ENCODE measurements around the gene NSMCE1.

The NSMCE1 gene

DNA sequence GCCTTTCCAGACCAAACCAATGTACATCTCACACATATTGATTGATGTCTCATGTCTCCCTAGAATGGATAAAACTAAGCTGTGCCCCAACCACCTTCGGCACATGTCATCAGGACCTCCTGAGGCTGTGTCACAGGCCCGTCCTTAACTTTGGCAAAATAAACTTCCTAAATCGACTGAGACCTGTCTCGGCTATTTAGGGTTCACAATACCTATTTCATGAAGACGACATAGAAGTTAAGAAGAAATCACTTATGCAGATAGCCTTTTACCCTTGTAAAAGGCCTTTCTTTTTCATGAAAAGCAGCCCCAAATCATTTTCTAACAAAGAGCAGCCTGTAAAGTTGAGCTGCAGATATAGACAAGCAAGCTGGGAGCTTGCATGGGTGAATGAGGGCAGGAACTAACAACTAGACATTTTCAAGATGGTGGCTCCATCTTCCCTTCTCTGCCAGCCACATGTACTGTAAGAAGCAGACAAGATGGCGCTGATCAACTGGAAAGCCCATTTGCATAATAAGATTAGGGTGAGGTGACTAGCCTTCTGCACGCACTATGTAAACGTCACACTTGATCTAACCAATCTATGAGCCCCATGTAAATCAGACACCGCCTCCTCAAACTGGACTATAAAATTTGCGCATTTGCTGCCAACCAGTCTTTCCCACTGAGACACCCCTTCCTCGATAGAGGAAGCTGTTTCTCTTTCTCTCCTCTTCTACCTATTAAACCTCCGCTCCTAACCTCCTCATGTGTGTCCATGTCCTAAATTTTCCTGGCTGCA is 69.9 kb downstream of the NSMCE1 start:
- H3K9me3 Mint-ChIP-seq, result peaks cover 11 to 33% of the 10 kb centered on the region in 2 donors
- H3K27ac Mint-ChIP-seq, result peak overlapping the region in 1 of 2 donors; percentile 44
- no peak overlapping the region for H3K4me3 Mint-ChIP-seq
- H3K27me3 Mint-ChIP-seq, result no peaks in the 10 kb centered on the region
- no peak for ATAC-seq
- DNase-seq, result no peak
- peaks cover 86% of the 10 kb centered on the region for H3K4me1 Mint-ChIP-seq

DNA sequence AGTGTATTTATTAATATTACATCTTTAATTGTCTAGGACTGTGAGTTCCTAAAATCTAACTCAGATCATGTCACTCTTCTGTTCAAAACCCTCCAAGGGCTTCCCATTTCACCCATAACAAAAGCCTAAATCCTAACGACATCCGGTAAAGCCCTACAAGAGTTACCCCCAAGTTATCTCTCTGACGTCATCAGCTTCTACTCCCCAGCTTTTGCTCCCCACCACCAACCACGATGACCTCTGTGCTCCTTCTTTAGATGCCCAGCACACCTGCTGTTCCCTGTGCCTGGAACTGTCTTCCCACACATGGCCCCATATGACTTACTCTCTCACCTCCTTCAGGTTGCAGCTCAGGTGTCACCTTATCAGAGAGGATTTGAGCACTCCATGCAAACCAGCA is 71.6 kb downstream of the NSMCE1 start:
- Mint-ChIP-seq H3K27ac (no peak overlapping the region), H3K27me3 (no peaks in the 10 kb centered on the region), H3K4me3 (no peak overlapping the region), H3K4me1 (peaks cover 77% of the 10 kb centered on the region), H3K9me3 (peaks cover 11 to 33% of the 10 kb centered on the region in 2 donors)
- ATAC-seq (no peak), DNase-seq (no peak)

DNA sequence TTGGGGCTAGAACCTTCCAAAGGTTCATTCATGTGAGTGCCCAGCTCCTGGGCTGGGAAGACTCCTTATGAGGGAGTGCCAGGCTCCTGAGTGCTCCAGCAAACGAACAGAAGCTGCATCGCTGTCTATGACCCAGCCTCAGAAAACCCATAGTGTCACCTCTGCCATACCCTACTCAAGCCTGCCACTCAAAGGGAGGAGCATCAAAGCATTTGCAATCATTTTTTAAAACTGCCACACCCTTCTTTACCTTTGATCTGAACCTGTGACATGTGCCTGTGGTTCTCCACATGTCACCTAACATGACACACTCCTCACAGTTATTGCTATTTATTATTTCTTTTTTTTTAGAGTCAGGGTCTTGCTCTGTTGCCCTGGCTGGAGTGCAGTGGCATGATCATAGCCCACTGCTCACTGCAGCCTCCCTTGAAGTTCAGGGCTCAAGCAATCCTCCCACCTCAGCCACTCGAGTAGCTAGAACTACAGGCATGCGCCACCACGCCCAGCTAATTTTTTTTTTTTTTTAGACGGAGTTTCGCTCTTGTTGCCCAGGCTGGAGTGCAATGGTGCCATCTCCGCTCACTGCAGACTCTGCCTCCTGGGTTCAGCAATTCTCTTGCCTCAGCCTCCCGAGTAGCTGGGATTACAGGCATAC is 72.5 kb downstream of the NSMCE1 start:
- Mint-ChIP-seq H3K4me3 (peak overlapping the region in 1 of 2 donors; percentile 33), H3K27me3 (no peaks in the 10 kb centered on the region), H3K9me3 (peaks cover 11 to 33% of the 10 kb centered on the region in 2 donors), H3K4me1 (peaks cover 71% of the 10 kb centered on the region), H3K27ac (no peak overlapping the region)
- ATAC-seq (peak; percentile 70), DNase-seq (no peak)

DNA sequence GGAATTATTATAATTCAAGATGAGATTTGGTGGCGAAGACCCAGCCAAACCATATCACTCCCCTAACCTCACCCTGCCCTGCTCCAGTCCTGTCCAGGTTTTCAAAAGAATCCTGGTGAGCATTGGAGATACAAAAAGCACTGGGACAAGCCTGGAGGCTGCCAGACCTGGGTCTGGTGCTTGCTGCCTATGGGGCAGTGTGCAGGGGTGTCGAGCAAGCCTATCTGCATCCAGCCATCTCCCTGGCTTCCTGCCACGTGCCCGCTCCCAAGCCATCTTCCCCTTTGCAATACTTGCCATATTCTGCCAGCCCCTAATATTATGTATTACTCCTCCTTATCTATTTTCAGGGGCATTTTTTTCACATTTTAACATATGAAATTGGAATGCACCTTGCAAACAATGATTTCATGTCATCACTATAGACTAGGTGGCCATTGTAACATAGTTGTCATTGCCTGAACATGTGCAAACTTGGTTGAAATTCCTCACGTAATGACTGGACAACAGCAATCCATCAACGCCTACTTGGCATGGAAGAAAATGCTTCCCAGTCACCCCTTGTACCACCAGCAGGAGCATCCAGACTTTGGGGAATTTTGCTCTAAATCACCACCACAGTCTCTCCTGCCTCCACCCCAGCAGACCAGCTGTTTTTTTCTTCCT is 73.4 kb downstream of the NSMCE1 start:
- ATAC-seq (no peak), DNase-seq (no peak)
- Mint-ChIP-seq H3K4me3 (no peak overlapping the region), H3K27ac (no peak overlapping the region), H3K4me1 (peaks cover 62% of the 10 kb centered on the region), H3K9me3 (peaks cover 11 to 28% of the 10 kb centered on the region in 2 donors), H3K27me3 (no peaks in the 10 kb centered on the region)

DNA sequence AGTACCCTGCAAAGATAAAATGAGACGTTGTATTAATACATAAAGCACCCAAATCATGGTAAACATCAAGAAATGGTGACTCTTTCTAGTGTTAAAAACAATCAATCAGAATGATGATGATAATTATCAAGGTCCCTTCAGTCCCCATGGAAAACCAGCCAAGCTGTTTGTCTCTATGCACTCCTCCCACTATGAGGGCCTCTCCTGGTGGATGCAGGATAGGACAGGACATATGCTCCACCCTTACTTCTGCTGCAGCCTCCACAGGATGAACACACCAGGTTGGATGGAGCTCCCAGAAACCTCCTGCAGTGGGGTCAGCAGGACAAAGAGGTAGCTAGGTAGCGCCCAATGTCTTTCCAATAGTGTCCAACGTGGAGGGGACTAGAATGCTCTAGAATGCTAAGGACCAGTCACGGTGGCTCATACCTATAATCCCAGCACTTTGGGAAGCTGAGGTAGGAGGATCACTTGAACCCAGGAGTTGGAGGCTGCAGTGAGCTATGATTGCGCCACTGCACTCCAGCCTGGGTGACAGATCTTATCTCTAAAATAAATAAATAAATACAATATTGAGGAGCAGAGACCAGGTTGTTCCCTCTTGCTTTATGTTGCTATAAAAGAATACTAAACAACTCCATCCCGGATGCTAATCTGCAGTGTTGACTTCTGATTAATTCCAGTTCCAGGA is 75.1 kb downstream of the NSMCE1 start:
- peaks cover 11 to 21% of the 10 kb centered on the region in 2 donors for H3K9me3 Mint-ChIP-seq
- H3K27me3 Mint-ChIP-seq, result no peaks in the 10 kb centered on the region
- no peak overlapping the region for H3K4me3 Mint-ChIP-seq
- H3K4me1 Mint-ChIP-seq, result peaks cover 49% of the 10 kb centered on the region
- H3K27ac Mint-ChIP-seq, result no peak overlapping the region
- DNase-seq (no peak), ATAC-seq (no peak)

DNA sequence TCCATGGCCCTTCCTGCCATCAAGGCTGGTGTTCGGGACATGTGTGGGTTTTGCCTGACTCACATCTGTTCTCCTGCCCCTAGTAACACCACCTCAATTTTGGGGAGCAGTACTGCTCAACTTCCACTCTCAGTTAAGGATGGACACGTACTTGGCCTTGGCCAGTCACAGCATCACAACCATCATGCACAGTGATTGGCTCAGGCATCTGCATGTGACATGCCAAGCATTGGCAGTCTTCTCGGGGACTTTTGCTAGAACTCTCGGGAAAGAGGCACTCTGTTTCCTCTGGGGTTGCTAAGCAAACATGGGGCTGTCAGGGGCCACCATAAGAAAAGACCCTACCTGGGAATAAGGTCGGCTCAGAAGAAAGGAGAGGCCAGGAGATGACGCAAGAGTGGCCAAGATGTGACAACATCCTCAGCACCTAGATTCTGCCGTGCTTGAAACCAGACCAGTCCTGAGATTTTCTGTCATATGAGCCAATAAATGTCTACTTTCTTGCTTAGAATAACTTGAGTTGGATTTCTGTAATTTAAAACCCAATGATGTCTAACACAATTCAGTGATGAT is 77.1 kb downstream of the NSMCE1 start:
- Mint-ChIP-seq H3K9me3 (peaks cover 11 to 21% of the 10 kb centered on the region in 2 donors), H3K4me1 (peaks cover 30% of the 10 kb centered on the region), H3K27me3 (no peaks in the 10 kb centered on the region), H3K27ac (peak overlapping the region in 1 of 2 donors; percentile 22), H3K4me3 (no peak overlapping the region)
- DNase-seq (no peak), ATAC-seq (no peak)

DNA sequence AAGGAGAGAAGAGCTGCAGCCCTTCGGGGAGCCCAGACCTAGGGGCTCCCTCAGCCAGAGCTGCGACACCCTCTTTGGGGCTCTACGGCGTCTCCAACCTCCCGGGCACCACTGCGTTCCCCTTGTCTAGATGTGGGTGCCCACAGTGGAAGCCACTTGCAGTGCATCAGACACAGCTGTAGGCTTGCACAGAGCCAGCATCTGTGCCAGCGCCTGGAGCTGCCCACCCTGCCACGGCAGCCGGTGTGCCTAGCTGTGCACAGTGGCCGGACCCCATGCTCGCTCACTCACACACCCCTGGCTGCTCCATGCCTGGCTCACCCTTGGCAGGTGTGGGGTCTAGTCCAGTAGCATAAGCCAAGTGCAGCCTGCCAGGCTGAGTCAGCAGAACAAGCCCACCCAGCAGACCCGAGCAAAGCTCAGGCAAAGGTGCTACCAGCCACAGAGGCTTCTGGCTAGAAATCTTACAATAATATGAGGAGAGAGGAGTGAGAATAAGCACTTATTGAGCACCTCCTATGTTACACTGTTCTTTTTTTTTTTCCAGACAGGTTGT is 78.2 kb downstream of the NSMCE1 start:
- no peak overlapping the region for H3K27ac Mint-ChIP-seq
- DNase-seq, result no peak
- peaks cover 11 to 15% of the 10 kb centered on the region in 2 donors for H3K9me3 Mint-ChIP-seq
- peaks cover 24% of the 10 kb centered on the region for H3K4me1 Mint-ChIP-seq
- no peak overlapping the region for H3K4me3 Mint-ChIP-seq
- ATAC-seq, result no peak
- no peaks in the 10 kb centered on the region for H3K27me3 Mint-ChIP-seq

DNA sequence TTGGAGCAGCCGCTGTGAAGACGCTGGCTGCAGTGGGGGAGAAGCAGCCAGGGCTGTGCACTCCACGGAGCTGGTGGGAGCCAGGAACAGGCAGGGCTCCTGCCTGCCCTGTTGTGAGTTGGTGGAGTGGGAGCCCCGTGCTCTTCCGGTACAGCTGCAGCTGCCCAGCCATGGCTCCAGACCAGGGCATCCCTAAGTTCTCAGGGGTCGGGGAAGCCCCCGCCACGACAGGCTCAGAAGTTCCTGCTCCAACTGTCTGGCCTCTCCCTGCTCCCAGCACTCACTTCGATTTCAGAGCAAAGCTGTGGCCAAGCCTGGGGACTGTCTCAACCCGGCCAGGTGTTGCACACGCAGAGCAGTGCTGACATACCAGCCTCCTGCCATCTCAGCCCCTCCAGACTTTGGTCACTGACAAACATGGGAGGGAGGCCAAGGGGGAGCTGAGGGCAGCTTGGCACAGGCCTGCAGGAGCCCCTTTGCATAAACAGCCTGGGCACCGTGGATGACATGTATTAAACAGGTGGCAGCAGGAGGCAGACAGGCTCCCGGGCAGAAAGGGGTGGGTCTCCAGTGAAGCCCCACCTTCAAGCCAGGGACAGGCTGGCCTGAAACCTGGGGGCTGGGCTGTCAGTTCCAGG is 79.1 kb downstream of the NSMCE1 start:
- Mint-ChIP-seq H3K4me3 (no peak overlapping the region), H3K4me1 (peaks cover 21% of the 10 kb centered on the region), H3K27me3 (no peaks in the 10 kb centered on the region), H3K9me3 (peaks cover 4 to 6% of the 10 kb centered on the region in 2 donors), H3K27ac (no peak overlapping the region)
- no peak for ATAC-seq
- no peak for DNase-seq

DNA sequence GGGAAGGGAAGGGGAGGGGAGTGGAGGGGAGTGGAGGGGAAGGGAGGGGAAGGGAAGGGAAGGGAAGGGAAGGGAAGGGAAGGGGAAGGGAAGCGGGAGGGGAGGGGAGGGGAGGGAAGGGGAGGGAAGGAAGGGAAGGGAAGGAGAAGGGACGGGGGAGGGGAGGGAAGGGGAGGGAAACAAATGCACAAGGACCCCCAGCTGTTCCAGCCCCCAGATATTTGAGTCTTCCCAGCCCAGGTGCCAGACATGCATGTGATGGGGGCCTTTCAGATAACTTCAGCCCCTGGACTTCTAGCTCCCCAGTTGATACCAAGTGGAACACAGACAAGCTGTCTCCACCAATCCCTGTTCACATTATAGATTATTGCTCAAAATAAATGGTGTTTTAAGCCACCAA is 79.9 kb downstream of the NSMCE1 start:
- no peak for DNase-seq
- Mint-ChIP-seq H3K27me3 (no peaks in the 10 kb centered on the region), H3K9me3 (no peaks in the 10 kb centered on the region), H3K4me1 (peaks cover 21% of the 10 kb centered on the region), H3K4me3 (no peak overlapping the region), H3K27ac (no peak overlapping the region)
- ATAC-seq, result no peak

DNA sequence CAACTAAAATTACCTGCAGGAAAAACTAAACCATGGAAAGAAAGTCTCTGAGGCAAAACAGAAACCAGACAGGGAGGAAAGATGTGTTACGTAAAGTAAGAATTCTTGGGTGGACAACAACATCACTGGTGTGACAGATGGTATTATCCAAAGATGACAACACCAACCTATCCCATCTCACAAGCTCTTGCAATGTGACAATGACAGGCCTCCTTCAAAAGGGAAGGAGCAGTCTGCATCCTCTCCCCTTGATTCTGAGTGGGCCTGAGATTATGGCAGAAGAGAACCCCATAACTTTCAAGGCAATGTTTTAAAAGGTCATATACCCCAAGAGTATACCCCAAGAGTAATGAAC is 82.8 kb downstream of the NSMCE1 start:
- Mint-ChIP-seq H3K27ac (no peak overlapping the region), H3K4me1 (peaks cover 15% of the 10 kb centered on the region), H3K27me3 (no peaks in the 10 kb centered on the region), H3K4me3 (no peak overlapping the region), H3K9me3 (no peaks in the 10 kb centered on the region)
- ATAC-seq, result no peak
- no peak for DNase-seq

DNA sequence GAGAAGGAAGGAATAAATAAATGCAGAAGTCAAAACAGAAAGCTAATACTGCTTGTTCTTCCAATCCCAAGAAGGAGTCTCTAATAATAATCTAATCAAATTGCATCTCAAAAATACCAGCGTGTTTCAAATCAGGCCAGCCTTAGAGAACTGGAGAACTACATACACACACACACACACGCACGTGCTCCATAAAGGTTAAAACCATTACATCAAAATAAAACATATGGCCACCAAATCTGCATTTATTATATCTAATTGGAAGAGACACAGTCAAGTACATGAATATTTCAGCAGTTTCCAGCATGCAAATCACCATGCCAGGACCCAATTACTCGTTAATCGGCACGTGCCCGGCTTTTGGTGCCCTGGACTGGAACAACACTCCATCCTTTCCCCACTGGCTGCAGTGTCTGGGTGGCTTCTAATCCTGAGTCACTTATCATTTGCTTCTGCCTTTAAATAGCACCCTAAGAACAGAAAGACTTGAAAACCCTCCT is 85.6 kb downstream of the NSMCE1 start:
- DNase-seq (no peak), ATAC-seq (no peak)
- no peak overlapping the region for H3K27ac Mint-ChIP-seq
- H3K9me3 Mint-ChIP-seq, result no peaks in the 10 kb centered on the region
- peaks cover 29% of the 10 kb centered on the region for H3K4me1 Mint-ChIP-seq
- H3K27me3 Mint-ChIP-seq, result no peaks in the 10 kb centered on the region
- H3K4me3 Mint-ChIP-seq, result no peak overlapping the region

DNA sequence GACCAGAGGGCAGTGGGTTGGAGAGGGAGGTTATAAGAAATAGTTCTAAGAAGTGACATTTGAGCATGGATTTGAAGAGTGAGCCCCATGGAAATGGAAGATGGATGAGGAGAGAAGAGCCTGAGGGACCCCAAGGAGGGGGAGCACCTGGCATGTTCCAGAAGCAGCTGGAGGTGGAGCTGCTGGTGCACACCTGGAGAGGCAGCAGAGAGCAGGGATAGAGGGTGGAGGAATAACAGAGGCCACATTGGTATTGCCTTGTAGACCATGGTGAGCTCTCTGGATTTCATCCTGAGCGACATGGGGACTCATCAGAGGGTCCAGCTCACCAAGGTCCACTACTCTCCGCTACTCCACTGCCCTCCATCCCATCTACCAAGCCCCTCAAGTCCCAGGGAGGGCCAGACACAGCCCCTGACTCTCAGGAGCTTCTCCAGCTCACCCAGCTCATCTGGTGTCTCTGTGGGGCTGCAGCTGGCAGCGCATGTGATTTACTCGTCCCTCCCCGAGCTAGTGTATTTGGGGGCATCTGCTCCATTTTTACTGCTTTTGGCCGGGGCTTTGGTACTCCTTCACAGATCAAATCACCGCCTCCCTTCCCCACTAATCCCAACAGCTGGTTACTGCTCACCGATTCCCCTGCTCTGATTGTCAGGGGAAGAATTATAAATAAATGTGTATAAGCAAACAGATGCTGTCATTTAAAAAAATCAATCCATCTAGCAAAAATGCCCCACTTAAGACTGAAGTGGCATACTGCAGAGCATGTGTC is 87.4 kb downstream of the NSMCE1 start:
- Mint-ChIP-seq H3K27me3 (no peaks in the 10 kb centered on the region), H3K4me1 (peaks cover 43% of the 10 kb centered on the region), H3K9me3 (no peaks in the 10 kb centered on the region), H3K27ac (peak overlapping the region in 1 of 2 donors; percentile 0), H3K4me3 (no peak overlapping the region)
- ATAC-seq, result no peak
- DNase-seq, result no peak

DNA sequence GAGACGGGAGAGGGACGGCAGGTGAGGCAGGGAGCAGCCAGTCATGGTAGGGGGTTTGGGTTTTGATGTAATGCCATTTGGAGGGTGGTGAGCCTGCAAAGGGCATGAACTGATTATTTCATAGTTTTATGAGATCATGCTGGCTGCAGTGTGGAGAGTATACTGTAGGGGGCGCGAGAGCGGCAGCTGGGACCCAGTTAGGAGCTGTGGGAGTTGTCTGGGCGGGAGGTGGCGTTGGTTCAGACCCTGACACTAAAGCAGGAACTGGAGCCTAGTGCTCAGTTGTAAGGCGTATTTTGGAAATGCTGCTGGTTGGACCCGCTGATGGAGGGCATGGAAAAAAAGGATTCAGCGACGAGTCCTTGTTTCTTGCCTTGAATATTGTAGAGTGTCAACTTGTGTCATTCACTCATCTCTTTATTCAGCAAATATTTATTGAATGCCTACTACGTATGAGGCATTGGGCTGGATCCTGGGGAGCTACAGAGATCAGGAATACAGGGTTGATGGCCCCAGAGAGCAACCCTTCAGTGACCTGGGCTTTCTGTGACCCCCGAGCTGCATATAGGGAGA is 89.0 kb downstream of the NSMCE1 start:
- Mint-ChIP-seq H3K4me3 (no peak overlapping the region), H3K27me3 (no peaks in the 10 kb centered on the region), H3K4me1 (peaks cover 45% of the 10 kb centered on the region), H3K9me3 (no peaks in the 10 kb centered on the region), H3K27ac (peak overlapping the region in 1 of 2 donors; percentile 67)
- ATAC-seq (peak; percentile 97), DNase-seq (peak; percentile 86 to 89)
